OCI-LY3 (cell line): ENCODE data around the gene SPAG9.

Experiments used
- H2AFZ ChIP-seq: fragments of 200-600, 300-600 bp; shearing (Covaris generic); 2 replicates; pipeline ENCODE4 v1.6.0; 2014; ENCODE audit warnings: antibody characterized with exemption, low read depth, low read length
- H3K27ac ChIP-seq: fragments of 200-600, 300-600 bp; sonication (generic); 2 replicates; pipeline ENCODE4 v1.5.1; 2014; ENCODE audit warnings: mild to moderate bottlenecking, low read length, moderate library complexity, mixed read lengths
- H3K27me3 ChIP-seq: fragments of 200-600, 300-600 bp; sonication (generic); 2 replicates; pipeline ENCODE4 v1.6.1; 2014; ENCODE audit warnings: low read depth, low read length, mixed read lengths
- H3K36me3 ChIP-seq: fragments of 200-600, 300-600 bp; sonication (generic); replicated peaks from 2 replicates; pipeline ENCODE3; 2014; ENCODE audit warnings: low read depth, low read length, mixed read lengths
- H3K4me1 ChIP-seq: fragments of 300-600, 200-600 bp; sonication (generic); 2 replicates; pipeline ENCODE4 v1.6.1; 2014; ENCODE audit warnings: low read length, mixed read lengths
- H3K4me2 ChIP-seq: fragments of 200-600, 300-600 bp; sonication (generic); 2 replicates; pipeline ENCODE4 v1.6.1; 2014; ENCODE audit warnings: low read length, mixed read lengths
- H3K4me3 ChIP-seq: fragments of 300-600, 200-600 bp; sonication (generic); 2 replicates; pipeline ENCODE4 v1.5.1; 2014; ENCODE audit warnings: antibody characterized with exemption, mild to moderate bottlenecking, low read length, moderate library complexity
- H3K79me2 ChIP-seq: fragments of 300-600, 200-600 bp; shearing (Covaris generic); 2 replicates; pipeline ENCODE4 v1.6.1; 2014; ENCODE audit warnings: mild to moderate bottlenecking, low read length, mixed read lengths
- H3K9ac ChIP-seq: fragments of 300-600, 200-600 bp; shearing (Covaris generic); 2 replicates; pipeline ENCODE4 v1.6.0; 2014; ENCODE audit warnings: mild to moderate bottlenecking, low read length, moderate library complexity
- H3K9me3 ChIP-seq: fragments of 200-600, 300-600 bp; shearing (Covaris generic); 2 replicates; pipeline ENCODE4 v1.6.1; 2014; ENCODE audit warnings: low read length, mixed read lengths; ENCODE audit not compliant: insufficient read depth
- H4K20me1 ChIP-seq: fragments of 200-600, 300-600 bp; sonication (generic); 2 replicates; pipeline ENCODE4 v1.6.1; 2016; ENCODE audit warnings: low read length, mixed read lengths; ENCODE audit not compliant: insufficient read depth
- EZH2phosphoT487 ChIP-seq: fragments of 200-600 bp; shearing (Covaris generic); IDR thresholded peaks from 2 replicates; pipeline ENCODE4 v1.6.1; 2018; ENCODE audit warnings: antibody characterized with exemption, mixed run types, low read depth
- TF ChIP-seq, protein P1 (sequence below): fragments of 200-600, 300-600 bp; sonication (generic); IDR thresholded peaks from 2 replicates; pipeline ENCODE4 v1.5.1; 2014; ENCODE audit warnings: antibody characterized with exemption, low read length, low read depth

The SPAG9 gene

DNA sequence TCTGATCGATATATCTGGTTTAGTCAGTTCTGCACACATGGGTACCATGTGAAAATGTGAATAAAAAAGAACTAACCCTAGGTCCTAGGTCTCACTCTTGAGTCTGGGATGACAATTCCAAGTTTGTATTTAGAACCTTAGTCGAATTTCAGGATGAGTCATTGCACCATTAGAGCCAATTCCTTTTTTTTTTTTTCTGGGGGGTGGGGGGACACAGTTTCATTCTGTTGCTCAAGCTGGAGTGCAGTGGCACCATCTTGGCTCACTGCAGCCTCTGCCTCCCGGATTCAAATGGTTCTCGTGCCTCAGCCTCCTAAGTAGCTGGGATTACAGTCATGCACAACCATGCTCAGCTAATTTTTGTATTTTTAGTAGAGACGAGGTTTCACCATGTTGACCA lies 41.6 kb downstream of the SPAG9 start:
- Histone ChIP-seq H3K79me2 (peaks cover 13% of the 10 kb centered on the region; the same call in 1 of the 2 replicates), H2AFZ (no peak overlapping the region), H3K36me3 (peaks cover 4% of the 10 kb centered on the region), H3K9ac (no peak overlapping the region), H3K9me3 (no peaks in the 10 kb centered on the region), H3K4me1 (no peaks in the 10 kb centered on the region), H3K27ac (no peak overlapping the region), H3K27me3 (no peaks in the 10 kb centered on the region), H3K4me3 (no peak overlapping the region), H4K20me1 (peaks cover 7% of the 10 kb centered on the region; the same call in 1 of the 2 replicates), H3K4me2 (no peak overlapping the region)
- no peak for TF ChIP-seq EZH2phosphoT487
- TF ChIP-seq, protein P1, sequence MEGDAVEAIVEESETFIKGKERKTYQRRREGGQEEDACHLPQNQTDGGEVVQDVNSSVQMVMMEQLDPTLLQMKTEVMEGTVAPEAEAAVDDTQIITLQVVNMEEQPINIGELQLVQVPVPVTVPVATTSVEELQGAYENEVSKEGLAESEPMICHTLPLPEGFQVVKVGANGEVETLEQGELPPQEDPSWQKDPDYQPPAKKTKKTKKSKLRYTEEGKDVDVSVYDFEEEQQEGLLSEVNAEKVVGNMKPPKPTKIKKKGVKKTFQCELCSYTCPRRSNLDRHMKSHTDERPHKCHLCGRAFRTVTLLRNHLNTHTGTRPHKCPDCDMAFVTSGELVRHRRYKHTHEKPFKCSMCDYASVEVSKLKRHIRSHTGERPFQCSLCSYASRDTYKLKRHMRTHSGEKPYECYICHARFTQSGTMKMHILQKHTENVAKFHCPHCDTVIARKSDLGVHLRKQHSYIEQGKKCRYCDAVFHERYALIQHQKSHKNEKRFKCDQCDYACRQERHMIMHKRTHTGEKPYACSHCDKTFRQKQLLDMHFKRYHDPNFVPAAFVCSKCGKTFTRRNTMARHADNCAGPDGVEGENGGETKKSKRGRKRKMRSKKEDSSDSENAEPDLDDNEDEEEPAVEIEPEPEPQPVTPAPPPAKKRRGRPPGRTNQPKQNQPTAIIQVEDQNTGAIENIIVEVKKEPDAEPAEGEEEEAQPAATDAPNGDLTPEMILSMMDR: no peak

DNA sequence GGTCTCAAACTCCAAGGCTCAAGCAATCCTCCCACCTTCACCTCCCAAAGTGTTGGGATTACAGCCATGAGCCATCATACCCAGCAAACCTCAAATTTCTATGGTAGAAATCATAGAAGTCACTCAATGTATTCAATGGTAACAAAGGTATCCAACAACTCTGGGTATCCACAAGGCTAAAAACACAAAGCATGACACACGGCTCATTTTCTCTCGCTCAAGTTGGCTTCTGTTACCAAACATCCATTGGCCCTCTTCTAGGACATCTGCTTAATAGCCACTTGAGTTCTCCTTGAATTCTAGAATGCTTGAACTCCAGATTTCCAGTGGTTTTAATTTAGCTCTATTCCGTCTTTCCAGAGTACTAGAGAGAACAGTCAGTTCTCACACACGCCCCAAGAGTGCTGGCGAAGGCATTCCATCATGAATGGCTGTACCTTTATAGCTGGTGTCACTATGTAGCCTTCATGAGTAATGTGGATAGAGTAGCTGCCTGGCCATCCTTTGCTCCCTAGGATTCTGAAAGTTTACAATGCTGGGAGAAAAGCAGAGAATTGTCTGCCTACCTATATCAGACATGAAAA lies 42.6 kb downstream of the SPAG9 start:
- Histone ChIP-seq H4K20me1 (peaks cover 7% of the 10 kb centered on the region; the same call in 1 of the 2 replicates), H2AFZ (no peak overlapping the region), H3K27me3 (no peaks in the 10 kb centered on the region), H3K9me3 (no peaks in the 10 kb centered on the region), H3K4me2 (no peak overlapping the region), H3K79me2 (peaks cover 9% of the 10 kb centered on the region; the same call in 1 of the 2 replicates), H3K27ac (no peak overlapping the region), H3K4me1 (no peaks in the 10 kb centered on the region), H3K9ac (no peak overlapping the region), H3K4me3 (no peak overlapping the region), H3K36me3 (peaks cover 4% of the 10 kb centered on the region)
- TF ChIP-seq EZH2phosphoT487: no peak
- TF ChIP-seq, protein P1: no peak

DNA sequence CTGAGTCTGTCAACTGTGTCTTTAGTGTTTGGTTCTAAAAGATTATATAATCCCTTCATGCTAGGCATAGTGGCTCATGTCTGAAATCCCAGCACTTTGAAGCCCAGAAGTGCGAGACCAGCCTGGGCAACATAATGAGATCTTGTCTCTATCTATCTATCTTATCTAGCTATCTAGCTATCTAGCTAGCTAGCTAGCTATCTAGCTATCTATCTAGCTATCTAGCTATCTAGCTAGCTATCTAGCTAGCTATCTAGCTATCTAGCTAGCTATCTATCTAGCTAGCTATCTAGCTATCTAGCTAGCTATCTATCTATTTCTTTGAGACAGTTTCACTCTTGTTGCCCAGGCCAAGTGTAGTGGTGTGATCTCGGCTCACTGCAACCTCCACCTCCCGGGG lies 43.8 kb downstream of the SPAG9 start:
- H3K27ac ChIP-seq: no peak overlapping the region
- H3K4me3 ChIP-seq: no peak overlapping the region
- peaks cover 4% of the 10 kb centered on the region for H3K36me3 ChIP-seq
- TF ChIP-seq, protein P1: no peak
- no peak for TF ChIP-seq EZH2phosphoT487
- no peaks in the 10 kb centered on the region for H3K9me3 ChIP-seq
- H3K4me2 ChIP-seq: no peak overlapping the region
- 0 out of 2 replicates have a peak, but pooled peaks cover 3% of the 10 kb centered on the region for H4K20me1 ChIP-seq
- H3K79me2 ChIP-seq: 0 out of 2 replicates have a peak, but pooled peaks cover 5% of the 10 kb centered on the region
- H2AFZ ChIP-seq: no peak overlapping the region
- H3K4me1 ChIP-seq: no peaks in the 10 kb centered on the region
- H3K9ac ChIP-seq: no peak overlapping the region
- H3K27me3 ChIP-seq: no peaks in the 10 kb centered on the region

DNA sequence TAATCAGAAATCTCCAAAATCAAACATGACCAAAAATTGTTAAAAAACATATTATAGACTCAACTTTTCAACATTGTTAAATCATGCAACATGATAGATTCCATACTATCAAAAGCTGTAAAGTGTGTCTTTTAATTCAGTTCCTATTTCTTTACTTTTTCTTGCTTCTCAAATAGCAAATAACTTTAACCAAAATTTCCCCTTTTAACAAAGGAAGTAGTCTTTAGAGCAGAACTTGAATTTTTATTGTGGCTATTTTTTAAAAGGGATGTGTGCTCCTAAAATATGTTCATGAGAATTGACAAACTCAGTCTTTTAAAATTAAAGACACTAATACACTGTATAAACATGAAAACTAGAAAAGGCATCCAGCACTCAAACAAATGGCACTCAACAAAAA lies 49.1 kb downstream of the SPAG9 start:
- no peaks in the 10 kb centered on the region for H3K36me3 ChIP-seq
- no peak overlapping the region for H3K9ac ChIP-seq
- peaks cover 4% of the 10 kb centered on the region; the same call in 1 of the 2 replicates for H3K4me1 ChIP-seq

More for the DNA sequence above, 49.1 kb downstream of the SPAG9 start:
- H2AFZ ChIP-seq: no peak overlapping the region
- H3K4me3 ChIP-seq: no peak overlapping the region
- no peaks in the 10 kb centered on the region for H3K79me2 ChIP-seq
- H3K9me3 ChIP-seq: no peaks in the 10 kb centered on the region
- H3K27me3 ChIP-seq: no peaks in the 10 kb centered on the region
- no peak for TF ChIP-seq EZH2phosphoT487
- TF ChIP-seq, protein P1: no peak
- H3K4me2 ChIP-seq: no peak overlapping the region
- H4K20me1 ChIP-seq: 0 out of 2 replicates have a peak, but pooled peaks cover 3% of the 10 kb centered on the region
- H3K27ac ChIP-seq: no peak overlapping the region
